Tibial artery (tissue), 4 donors: Measurements from ENCODE around the gene GDE1.

Experiments used
- DNase-seq, 2 donors: peaks; one replicate each; pipeline ENCODE4 v3.0.0-alpha.2; 2019
- H3K27ac ChIP-seq, 2 donors: fragments of 200-600 bp; sonication (generic) in 1 of 2; 1 replicate in 1 of 2; 2 replicates in 1 of 2; pipeline ENCODE4 v1.5.1; 2018 to 2019; ENCODE audit warnings: mild to moderate bottlenecking in 1 of 2
- H3K27me3 ChIP-seq, 2 donors: fragments of 200-600 bp; sonication (generic) in 1 of 2; one replicate each; pipeline versions ENCODE4 v1.5.1 to v1.6.0; 2016 to 2019
- H3K36me3 ChIP-seq, 3 donors: fragments of 200-600 bp; sonication (generic) in 2 of 3; one replicate each; pipeline ENCODE4 v1.5.1; 2016 to 2019; ENCODE audit warnings: mild to moderate bottlenecking in 2 of 3
- H3K4me1 ChIP-seq, 4 donors: fragments of 200-600 bp; sonication (generic) in 2 of 4; 1 replicate in 3 of 4; 2 replicates in 1 of 4; pipeline ENCODE4 v1.5.1; 2016 to 2019
- H3K4me3 ChIP-seq, 2 donors: fragments of 200-600 bp; sonication (generic) in 1 of 2; 1 replicate in 1 of 2; 2 replicates in 1 of 2; pipeline ENCODE4 v1.5.1; 2018 to 2019; ENCODE audit warnings: mild to moderate bottlenecking in 2 of 2
- H3K9me3 ChIP-seq, 3 donors: fragments of 200-600 bp; sonication (generic) in 1 of 3; one replicate each; pipeline ENCODE4 v1.5.1; 2016 to 2019
- intact Hi-C: fragments of 100-400 bp; cut with DNase I; formaldehyde crosslinking; loops from one replicate; pipeline ENCODE4 v1.15.0; 2023; ENCODE audit warnings: low total_unique reads
- TF ChIP-seq, protein P1 (sequence below), 2 experiments: fragments of 200-600 bp in 1 of 2; fragments of 450-650 bp in 1 of 2; IDR thresholded peaks; one replicate each; pipeline ENCODE4 v1.5.1; 2017 to 2019; ENCODE audit warnings: antibody characterized with exemption in 2 of 2, mild to moderate bottlenecking in 1 of 2, moderate library complexity in 1 of 2

GDE1 gene

GRCh38 chr16:19505600-19506303 lies 16.1 kb downstream of the GDE1 start:
- TF ChIP-seq, protein P1, sequence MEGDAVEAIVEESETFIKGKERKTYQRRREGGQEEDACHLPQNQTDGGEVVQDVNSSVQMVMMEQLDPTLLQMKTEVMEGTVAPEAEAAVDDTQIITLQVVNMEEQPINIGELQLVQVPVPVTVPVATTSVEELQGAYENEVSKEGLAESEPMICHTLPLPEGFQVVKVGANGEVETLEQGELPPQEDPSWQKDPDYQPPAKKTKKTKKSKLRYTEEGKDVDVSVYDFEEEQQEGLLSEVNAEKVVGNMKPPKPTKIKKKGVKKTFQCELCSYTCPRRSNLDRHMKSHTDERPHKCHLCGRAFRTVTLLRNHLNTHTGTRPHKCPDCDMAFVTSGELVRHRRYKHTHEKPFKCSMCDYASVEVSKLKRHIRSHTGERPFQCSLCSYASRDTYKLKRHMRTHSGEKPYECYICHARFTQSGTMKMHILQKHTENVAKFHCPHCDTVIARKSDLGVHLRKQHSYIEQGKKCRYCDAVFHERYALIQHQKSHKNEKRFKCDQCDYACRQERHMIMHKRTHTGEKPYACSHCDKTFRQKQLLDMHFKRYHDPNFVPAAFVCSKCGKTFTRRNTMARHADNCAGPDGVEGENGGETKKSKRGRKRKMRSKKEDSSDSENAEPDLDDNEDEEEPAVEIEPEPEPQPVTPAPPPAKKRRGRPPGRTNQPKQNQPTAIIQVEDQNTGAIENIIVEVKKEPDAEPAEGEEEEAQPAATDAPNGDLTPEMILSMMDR (IDR thresholded peaks at IDR 0.05) = no peak
- DNase-seq = no peak
- Histone ChIP-seq H3K4me1 (peaks cover 0 to 16% (median 13%) of the 10 kb centered on the region in 4 donors), H3K9me3 (no peaks in the 10 kb centered on the region), H3K4me3 (no peak overlapping the region), H3K27ac (no peak overlapping the region), H3K27me3 (no peaks in the 10 kb centered on the region), H3K36me3 (peaks cover 56 to 72% (median 66%) of the 10 kb centered on the region in 3 donors)
- intact Hi-C loops = no loop called here

DNA sequence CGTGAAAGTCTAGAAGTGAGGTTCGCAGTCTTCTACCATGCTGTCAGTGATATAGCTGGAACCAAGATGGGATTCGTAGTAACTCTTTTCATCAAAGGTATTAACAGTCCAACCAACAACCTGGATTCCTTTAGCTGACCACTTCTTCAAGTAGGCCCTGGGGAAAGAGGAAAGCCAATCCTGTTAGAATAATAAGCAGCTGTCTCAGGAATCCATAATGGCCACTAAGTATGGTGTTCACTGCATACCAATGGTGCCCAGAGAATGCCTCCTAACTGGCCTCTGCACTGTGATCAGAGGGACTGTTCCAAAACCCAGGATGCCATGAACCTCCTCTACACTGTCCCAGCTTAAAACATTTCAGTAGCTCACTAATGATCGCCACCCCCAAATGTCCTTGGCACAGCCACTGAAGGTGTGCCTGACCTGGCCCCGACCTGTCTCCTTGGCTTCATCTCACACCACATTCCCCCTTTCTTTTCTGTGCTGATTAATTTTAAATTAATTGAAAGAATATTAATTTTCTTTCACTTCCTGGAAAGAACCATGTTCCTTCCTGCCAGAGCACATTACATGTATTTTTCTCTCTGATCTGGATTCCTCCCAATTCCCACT lies 18.3 kb downstream of the GDE1 start:
- Histone ChIP-seq H3K9me3 (no peaks in the 10 kb centered on the region), H3K27me3 (no peaks in the 10 kb centered on the region), H3K4me3 (no peak overlapping the region), H3K4me1 (peaks cover 0 to 16% (median 13%) of the 10 kb centered on the region in 4 donors), H3K27ac (no peak overlapping the region), H3K36me3 (peaks cover 46 to 69% (median 51%) of the 10 kb centered on the region in 3 donors)
- TF ChIP-seq, protein P1 (IDR thresholded peaks at IDR 0.05) = no peak
- intact Hi-C loops = loop anchor here (5.0 kb wide), 1 partner anchor 416 kb away; no protein-coding TSS in a partner anchor
- no peak for DNase-seq

- Histone ChIP-seq H3K27me3 (no peaks in the 10 kb centered on the region), H3K9me3 (no peaks in the 10 kb centered on the region), H3K36me3 (peaks cover 41 to 62% (median 46%) of the 10 kb centered on the region in 3 donors), H3K4me3 (no peak overlapping the region), H3K27ac (no peak overlapping the region), H3K4me1 (peaks cover 0 to 16% (median 13%) of the 10 kb centered on the region in 4 donors)
- intact Hi-C loops = loop anchor here (5.0 kb wide), 1 partner anchor 415 kb away; no protein-coding TSS in a partner anchor
- TF ChIP-seq, protein P1 (IDR thresholded peaks at IDR 0.05) = peak; percentile 58 to 60
- peak; percentile 60 to 69 for DNase-seq
These were observed 19.3 kb downstream of the GDE1 start for GRCh38 chr16:19502395-19503131.

DNA sequence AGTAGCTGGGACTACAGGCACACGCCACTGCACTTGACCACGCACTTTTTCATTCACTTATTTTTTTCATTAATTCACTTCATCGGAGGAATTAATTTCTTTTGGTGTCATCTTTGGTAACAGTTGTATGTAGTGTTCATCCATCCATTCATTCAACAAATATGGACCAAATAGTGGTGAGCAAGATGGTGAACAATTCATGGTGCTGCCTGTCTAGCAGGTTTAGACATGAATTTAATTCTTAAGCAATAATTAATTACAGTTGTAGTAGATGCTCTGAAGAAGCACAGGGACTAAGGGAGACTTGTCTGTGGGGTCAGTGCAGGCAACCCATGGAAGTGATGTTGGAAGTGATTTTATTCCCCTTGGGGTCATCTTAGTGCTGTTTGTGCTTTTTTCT lies 22.4 kb downstream of the GDE1 start:
- H3K27me3 ChIP-seq = no peaks in the 10 kb centered on the region
- TF ChIP-seq, protein P1 (IDR thresholded peaks at IDR 0.05) = no peak
- no peak overlapping the region for H3K27ac ChIP-seq
- H3K4me1 ChIP-seq = no peaks in the 10 kb centered on the region
- peaks cover 33 to 58% (median 40%) of the 10 kb centered on the region in 3 donors for H3K36me3 ChIP-seq
- intact Hi-C loops = no loop called here
- no peak for DNase-seq
- no peak overlapping the region for H3K4me3 ChIP-seq
- no peaks in the 10 kb centered on the region for H3K9me3 ChIP-seq

- no peaks in the 10 kb centered on the region for H3K27me3 ChIP-seq
- intact Hi-C loops = no loop called here
These were observed 22.9 kb downstream of the GDE1 start for GRCh38 chr16:19499006-19499405.

More at GRCh38 chr16:19499006-19499405, 22.9 kb downstream of the GDE1 start:
- DNase-seq = no peak
- H3K9me3 ChIP-seq = no peaks in the 10 kb centered on the region
- no peak overlapping the region for H3K4me3 ChIP-seq
- no peak overlapping the region for H3K27ac ChIP-seq
- peaks cover 28 to 53% (median 35%) of the 10 kb centered on the region in 3 donors for H3K36me3 ChIP-seq
- TF ChIP-seq, protein P1 (IDR thresholded peaks at IDR 0.05) = no peak
- H3K4me1 ChIP-seq = no peaks in the 10 kb centered on the region
